Coronary artery (tissue), 2 donors: ENCODE data around the gene MAP3K12.
A peak's percentile ranks its signal among the peaks of the same experiment; 100 is the strongest.
"Not testable (repeated sequence)": the region's sequence is repeated elsewhere in the genome, so short reads cannot be mapped to it uniquely, and the experiment has no call there.

ENCODE experiments used
- DNase-seq: peaks from one replicate; pipeline ENCODE4 v3.0.0-alpha.2; 2017; ENCODE audit warnings: low spot score
- H3K27ac ChIP-seq, 2 donors: fragments of 200-600 bp; sonication (generic); one replicate each; pipeline ENCODE4 v1.5.1; 2016 to 2019
- H3K4me3 ChIP-seq: fragments of 200-600 bp; sonication (generic); 2 replicates; pipeline ENCODE4 v1.5.1; 2016; ENCODE audit warnings: mild to moderate bottlenecking, moderate library complexity
- TF ChIP-seq, protein P1 (sequence below): fragments of 200-600 bp; sonication (generic); IDR thresholded peaks from one replicate; pipeline ENCODE4 v1.5.1; 2019; ENCODE audit warnings: antibody characterized with exemption

MAP3K12 gene, protein sequence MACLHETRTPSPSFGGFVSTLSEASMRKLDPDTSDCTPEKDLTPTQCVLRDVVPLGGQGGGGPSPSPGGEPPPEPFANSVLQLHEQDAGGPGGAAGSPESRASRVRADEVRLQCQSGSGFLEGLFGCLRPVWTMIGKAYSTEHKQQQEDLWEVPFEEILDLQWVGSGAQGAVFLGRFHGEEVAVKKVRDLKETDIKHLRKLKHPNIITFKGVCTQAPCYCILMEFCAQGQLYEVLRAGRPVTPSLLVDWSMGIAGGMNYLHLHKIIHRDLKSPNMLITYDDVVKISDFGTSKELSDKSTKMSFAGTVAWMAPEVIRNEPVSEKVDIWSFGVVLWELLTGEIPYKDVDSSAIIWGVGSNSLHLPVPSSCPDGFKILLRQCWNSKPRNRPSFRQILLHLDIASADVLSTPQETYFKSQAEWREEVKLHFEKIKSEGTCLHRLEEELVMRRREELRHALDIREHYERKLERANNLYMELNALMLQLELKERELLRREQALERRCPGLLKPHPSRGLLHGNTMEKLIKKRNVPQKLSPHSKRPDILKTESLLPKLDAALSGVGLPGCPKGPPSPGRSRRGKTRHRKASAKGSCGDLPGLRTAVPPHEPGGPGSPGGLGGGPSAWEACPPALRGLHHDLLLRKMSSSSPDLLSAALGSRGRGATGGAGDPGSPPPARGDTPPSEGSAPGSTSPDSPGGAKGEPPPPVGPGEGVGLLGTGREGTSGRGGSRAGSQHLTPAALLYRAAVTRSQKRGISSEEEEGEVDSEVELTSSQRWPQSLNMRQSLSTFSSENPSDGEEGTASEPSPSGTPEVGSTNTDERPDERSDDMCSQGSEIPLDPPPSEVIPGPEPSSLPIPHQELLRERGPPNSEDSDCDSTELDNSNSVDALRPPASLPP

DNA sequence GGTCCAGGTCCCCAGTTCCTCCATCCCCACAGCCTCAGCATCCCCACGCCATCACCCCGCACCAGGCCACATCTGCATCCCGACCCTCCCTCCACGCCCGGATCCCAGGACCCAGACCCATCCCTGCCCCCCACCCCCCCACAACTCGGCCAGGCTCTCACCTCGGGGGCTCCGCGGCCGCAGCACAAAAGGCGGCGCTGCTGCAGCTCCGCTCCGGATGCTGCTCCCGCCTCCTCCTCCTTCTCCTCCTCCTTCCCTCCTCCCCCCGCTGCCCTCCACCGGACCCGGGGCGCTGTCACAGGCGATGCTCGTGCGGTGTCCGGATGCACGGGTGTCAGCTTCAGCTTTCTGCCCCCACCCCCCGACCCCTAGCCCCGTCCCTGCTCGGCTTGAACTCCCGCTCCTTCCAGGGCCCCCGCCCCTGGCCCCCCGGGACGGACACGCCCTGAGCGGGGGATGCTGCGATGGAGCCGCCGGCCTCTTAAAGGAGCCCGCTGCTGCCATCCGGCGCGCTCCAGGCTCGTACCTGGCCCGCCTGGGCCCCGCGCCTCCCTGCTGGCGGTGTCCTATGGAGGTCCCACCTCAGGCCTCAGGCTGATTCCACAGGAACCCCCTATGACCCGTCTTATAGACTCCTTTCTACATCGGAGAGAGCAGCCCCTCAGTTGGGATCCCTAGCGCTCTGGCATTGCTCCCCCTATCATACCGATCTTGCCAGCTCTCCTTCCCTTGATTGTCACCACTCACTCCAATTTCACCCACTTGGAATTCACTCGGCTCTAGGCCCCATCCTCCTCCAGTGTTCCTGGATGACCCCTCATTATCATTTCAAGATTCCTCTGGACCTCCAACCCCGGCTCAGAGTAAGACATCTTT lies at the start of gene MAP3K12:
MAP3K12 (minus strand) TSS at position 193 of the 876 bp plus-strand sequence. CDS start 12,067 bp downstream, outside the sequence.
- TF ChIP-seq, protein P1, sequence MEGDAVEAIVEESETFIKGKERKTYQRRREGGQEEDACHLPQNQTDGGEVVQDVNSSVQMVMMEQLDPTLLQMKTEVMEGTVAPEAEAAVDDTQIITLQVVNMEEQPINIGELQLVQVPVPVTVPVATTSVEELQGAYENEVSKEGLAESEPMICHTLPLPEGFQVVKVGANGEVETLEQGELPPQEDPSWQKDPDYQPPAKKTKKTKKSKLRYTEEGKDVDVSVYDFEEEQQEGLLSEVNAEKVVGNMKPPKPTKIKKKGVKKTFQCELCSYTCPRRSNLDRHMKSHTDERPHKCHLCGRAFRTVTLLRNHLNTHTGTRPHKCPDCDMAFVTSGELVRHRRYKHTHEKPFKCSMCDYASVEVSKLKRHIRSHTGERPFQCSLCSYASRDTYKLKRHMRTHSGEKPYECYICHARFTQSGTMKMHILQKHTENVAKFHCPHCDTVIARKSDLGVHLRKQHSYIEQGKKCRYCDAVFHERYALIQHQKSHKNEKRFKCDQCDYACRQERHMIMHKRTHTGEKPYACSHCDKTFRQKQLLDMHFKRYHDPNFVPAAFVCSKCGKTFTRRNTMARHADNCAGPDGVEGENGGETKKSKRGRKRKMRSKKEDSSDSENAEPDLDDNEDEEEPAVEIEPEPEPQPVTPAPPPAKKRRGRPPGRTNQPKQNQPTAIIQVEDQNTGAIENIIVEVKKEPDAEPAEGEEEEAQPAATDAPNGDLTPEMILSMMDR = no peak
- H3K27ac ChIP-seq = peak within 1 kb of the TSS; percentile 96 to 99
- no peak for DNase-seq
- peak within 1 kb of the TSS; percentile 84 for H3K4me3 ChIP-seq

DNA sequence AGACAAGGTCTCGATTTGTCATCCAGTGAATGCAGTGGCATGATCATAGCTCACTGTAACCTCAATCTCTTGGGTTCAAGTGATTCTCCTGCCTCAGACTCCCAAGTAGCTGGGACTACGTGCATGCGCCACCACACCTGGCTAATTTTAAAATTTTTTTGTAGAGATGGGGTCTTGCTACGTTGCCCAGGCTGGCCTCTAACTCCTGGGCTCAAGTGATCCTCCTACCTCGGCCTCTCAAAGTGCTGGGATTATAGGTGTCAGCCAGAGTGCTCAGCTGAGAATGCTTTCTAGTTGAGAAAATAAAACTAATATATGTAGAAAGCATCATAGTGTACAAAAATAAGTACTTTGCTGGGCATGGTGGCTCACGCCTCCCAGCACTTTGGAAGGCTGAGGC lies 49.1 kb upstream of the MAP3K12 start:
- DNase-seq, H3K27ac ChIP-seq, H3K4me3 ChIP-seq: not testable (repeated sequence)

DNA sequence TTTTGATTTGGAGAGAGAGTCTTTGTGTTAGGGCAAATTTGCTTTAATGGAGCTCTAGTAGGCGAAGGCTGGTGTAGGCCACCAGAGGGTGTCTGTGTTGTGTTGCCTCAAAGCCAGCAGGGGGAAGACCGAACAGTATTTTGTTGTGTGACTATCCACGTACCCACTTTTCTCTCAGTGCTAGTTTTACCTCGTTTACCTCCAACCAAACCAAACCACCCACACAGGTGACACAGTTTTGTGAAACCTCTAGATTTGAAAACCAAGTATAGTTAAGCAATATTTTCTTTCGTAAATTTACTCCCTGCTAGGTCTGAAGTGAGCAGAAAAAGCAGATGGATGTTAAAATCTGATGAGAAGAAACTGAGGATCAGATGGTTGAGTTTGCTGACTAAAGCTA lies 44.3 kb upstream of the MAP3K12 start:
- TF ChIP-seq, protein P1 = peak; percentile 83
- Histone ChIP-seq H3K4me3 (no peak overlapping the region), H3K27ac (peak overlapping the region; percentile 49 to 71)
- no peak for DNase-seq

DNA sequence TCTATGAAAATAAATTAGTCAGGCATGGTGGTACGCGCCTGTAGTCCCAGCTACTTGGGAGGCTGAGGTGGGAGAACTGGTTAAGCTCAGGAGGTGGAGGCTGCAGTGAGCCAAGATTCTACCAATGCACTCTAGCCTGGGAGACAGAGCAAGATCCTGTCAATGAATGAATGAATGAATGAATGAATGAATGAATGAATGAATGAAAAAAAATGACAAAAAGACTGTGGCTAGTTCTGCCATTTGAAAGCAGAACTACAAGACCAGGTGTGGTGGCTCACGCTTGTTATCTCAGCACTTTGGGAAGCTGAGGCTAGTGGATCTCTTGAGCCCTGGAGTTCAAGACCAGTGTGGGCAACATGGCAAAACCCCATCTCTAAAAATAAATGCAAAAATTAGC lies 40.3 kb upstream of the MAP3K12 start:
- TF ChIP-seq, protein P1 = no peak
- H3K4me3 ChIP-seq = no peak overlapping the region
- no peak overlapping the region for H3K27ac ChIP-seq
- no peak for DNase-seq

DNA sequence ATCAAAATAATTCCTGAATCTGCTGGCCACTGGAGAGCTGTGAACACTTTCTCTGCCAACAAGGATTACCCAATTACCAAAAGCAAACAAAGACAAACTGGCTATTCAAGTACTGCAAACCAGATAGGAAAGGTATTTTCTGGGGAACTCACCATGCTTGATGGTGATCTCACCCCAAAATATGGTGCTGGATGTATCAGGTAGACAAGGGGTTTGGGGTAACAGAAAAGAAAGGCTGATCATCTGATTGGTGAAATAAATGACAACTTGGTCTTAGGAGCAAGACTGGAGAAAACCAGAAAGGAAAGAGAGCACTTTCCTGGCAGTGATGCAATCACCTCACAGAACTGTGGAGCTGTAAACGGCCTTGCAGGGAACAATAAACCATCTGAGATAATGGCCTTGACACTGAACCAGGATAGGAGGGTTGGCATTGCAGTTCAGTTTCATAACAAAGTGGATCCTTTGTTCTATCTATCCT lies 39.0 kb upstream of the MAP3K12 start:
- Histone ChIP-seq H3K27ac (peak overlapping the region in 1 of 2 donors; percentile 10), H3K4me3 (no peak overlapping the region)
- DNase-seq = no peak
- TF ChIP-seq, protein P1 = no peak

DNA sequence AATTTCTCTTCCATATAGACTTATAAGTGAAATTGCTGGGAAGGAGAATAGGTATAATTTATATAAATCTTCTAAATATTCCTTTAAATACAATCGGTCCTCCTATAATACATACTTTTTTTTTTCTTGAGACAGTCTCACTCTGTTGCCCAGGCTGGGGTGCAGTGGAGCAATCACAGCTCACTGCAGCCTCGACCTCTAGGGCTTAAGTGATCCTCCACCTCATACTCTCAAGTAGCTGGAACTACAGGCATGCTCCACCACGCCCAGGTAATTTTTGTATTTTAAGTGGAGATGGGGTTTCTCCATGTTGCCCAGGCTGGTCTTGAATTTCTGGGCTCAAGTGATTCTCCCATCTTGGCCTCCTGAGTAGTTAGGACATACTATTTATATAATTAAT lies 37.7 kb upstream of the MAP3K12 start:
- TF ChIP-seq, protein P1 = no peak
- H3K27ac ChIP-seq = no peak overlapping the region
- no peak overlapping the region for H3K4me3 ChIP-seq
- no peak for DNase-seq
